SK-N-SH (cell line): ENCODE measurements around the gene TOP3A.

Experiments
- MXI1 ChIP-seq: IDR thresholded peaks from 2 replicates; pipeline ENCODE4 v1.6.1; 2012; ENCODE audit warnings: mild to moderate bottlenecking, low read depth, low read length, improper control_type of control experiment
- NFIC ChIP-seq: IDR thresholded peaks from 2 replicates; pipeline ENCODE4 v1.4.0; 2012; ENCODE audit warnings: borderline replicate concordance
- RAD21 ChIP-seq: IDR thresholded peaks from 2 replicates; pipeline ENCODE4 v1.6.1; 2012; ENCODE audit warnings: mild to moderate bottlenecking, low read length
- RCOR1 ChIP-seq: fragments of 150-350 bp; IDR thresholded peaks from 2 replicates; pipeline ENCODE4 v1.6.1; 2017; ENCODE audit warnings: antibody characterized with exemption, low read length
- SIN3A ChIP-seq: IDR thresholded peaks from 2 replicates; pipeline ENCODE4 v1.6.1; 2012; ENCODE audit warnings: low read depth, mild to moderate bottlenecking, low read length, moderate library complexity, borderline replicate concordance
- TAF1 ChIP-seq: IDR thresholded peaks from 2 replicates; pipeline ENCODE4 v1.6.1; 2012; ENCODE audit warnings: low read depth, mild to moderate bottlenecking, low read length, moderate library complexity, borderline replicate concordance
- YY1 ChIP-seq: IDR thresholded peaks from 2 replicates; pipeline ENCODE4 v1.4.0; 2012; ENCODE audit warnings: low read depth, mild to moderate bottlenecking
- TF ChIP-seq, protein P1 (sequence below): fragments of 150-350 bp; IDR thresholded peaks from 2 replicates; pipeline ENCODE4 v1.6.1; 2017; ENCODE audit warnings: antibody characterized with exemption, low read length, low read depth, borderline replicate concordance
- TF ChIP-seq, protein P2 (sequence below): fragments of 200-600 bp; sonication (generic); IDR thresholded peaks from 2 replicates; pipeline ENCODE4 v1.6.1; 2017; ENCODE audit warnings: antibody characterized with exemption, mild to moderate bottlenecking, moderate library complexity
- TF ChIP-seq, protein P3 (sequence below): IDR thresholded peaks from 2 replicates; pipeline ENCODE4 v1.4.0; 2012; ENCODE audit warnings: low read depth, borderline replicate concordance
- TF ChIP-seq, protein P4 (sequence below): IDR thresholded peaks from 2 replicates; pipeline ENCODE4 v1.4.0; 2012; ENCODE audit warnings: low read depth
- TF ChIP-seq, protein P5 (sequence below): IDR thresholded peaks from 2 replicates; pipeline ENCODE4 v1.4.0; 2012; ENCODE audit warnings: low read depth, borderline replicate concordance
- TF ChIP-seq, protein P6 (sequence below): fragments of 150-350 bp; IDR thresholded peaks from 2 replicates; pipeline ENCODE4 v1.6.1; 2016; ENCODE audit warnings: mild to moderate bottlenecking, low read depth, low read length

DNA sequence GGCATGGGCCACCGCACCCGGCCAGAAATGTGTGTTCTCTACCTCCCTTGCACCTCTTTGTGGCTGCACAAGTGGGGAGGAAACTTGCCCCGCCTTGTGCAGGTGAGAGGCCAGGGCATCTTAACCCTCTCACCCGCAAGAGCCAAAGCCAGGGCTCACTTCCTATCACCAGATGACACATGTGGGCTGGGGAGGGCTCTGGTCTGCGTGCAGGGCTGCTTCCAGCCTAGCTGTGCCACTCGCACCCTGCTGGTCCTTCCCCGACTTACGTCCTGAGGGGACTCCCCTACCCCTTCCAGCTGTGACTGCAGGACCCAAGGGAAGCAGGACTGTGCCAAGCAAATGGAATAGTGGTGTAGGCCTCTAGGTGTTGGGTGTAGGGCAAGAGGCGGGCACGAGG, 47.4 kb downstream of the TOP3A start:
- TF ChIP-seq, protein P1, sequence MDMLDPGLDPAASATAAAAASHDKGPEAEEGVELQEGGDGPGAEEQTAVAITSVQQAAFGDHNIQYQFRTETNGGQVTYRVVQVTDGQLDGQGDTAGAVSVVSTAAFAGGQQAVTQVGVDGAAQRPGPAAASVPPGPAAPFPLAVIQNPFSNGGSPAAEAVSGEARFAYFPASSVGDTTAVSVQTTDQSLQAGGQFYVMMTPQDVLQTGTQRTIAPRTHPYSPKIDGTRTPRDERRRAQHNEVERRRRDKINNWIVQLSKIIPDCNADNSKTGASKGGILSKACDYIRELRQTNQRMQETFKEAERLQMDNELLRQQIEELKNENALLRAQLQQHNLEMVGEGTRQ = no peak
- TF ChIP-seq YY1 (no peak), RCOR1 (no peak), RAD21 (no peak), SIN3A (no peak), NFIC (no peak), MXI1 (no peak), TAF1 (no peak)
- TF ChIP-seq, protein P2, sequence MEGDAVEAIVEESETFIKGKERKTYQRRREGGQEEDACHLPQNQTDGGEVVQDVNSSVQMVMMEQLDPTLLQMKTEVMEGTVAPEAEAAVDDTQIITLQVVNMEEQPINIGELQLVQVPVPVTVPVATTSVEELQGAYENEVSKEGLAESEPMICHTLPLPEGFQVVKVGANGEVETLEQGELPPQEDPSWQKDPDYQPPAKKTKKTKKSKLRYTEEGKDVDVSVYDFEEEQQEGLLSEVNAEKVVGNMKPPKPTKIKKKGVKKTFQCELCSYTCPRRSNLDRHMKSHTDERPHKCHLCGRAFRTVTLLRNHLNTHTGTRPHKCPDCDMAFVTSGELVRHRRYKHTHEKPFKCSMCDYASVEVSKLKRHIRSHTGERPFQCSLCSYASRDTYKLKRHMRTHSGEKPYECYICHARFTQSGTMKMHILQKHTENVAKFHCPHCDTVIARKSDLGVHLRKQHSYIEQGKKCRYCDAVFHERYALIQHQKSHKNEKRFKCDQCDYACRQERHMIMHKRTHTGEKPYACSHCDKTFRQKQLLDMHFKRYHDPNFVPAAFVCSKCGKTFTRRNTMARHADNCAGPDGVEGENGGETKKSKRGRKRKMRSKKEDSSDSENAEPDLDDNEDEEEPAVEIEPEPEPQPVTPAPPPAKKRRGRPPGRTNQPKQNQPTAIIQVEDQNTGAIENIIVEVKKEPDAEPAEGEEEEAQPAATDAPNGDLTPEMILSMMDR = no peak
- TF ChIP-seq, protein P3, sequence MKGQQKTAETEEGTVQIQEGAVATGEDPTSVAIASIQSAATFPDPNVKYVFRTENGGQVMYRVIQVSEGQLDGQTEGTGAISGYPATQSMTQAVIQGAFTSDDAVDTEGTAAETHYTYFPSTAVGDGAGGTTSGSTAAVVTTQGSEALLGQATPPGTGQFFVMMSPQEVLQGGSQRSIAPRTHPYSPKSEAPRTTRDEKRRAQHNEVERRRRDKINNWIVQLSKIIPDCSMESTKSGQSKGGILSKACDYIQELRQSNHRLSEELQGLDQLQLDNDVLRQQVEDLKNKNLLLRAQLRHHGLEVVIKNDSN = no peak
- TF ChIP-seq, protein P4, sequence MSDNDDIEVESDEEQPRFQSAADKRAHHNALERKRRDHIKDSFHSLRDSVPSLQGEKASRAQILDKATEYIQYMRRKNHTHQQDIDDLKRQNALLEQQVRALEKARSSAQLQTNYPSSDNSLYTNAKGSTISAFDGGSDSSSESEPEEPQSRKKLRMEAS = no peak
- TF ChIP-seq, protein P5, sequence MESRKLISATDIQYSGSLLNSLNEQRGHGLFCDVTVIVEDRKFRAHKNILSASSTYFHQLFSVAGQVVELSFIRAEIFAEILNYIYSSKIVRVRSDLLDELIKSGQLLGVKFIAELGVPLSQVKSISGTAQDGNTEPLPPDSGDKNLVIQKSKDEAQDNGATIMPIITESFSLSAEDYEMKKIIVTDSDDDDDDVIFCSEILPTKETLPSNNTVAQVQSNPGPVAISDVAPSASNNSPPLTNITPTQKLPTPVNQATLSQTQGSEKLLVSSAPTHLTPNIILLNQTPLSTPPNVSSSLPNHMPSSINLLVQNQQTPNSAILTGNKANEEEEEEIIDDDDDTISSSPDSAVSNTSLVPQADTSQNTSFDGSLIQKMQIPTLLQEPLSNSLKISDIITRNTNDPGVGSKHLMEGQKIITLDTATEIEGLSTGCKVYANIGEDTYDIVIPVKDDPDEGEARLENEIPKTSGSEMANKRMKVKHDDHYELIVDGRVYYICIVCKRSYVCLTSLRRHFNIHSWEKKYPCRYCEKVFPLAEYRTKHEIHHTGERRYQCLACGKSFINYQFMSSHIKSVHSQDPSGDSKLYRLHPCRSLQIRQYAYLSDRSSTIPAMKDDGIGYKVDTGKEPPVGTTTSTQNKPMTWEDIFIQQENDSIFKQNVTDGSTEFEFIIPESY = no peak
- TF ChIP-seq, protein P6, sequence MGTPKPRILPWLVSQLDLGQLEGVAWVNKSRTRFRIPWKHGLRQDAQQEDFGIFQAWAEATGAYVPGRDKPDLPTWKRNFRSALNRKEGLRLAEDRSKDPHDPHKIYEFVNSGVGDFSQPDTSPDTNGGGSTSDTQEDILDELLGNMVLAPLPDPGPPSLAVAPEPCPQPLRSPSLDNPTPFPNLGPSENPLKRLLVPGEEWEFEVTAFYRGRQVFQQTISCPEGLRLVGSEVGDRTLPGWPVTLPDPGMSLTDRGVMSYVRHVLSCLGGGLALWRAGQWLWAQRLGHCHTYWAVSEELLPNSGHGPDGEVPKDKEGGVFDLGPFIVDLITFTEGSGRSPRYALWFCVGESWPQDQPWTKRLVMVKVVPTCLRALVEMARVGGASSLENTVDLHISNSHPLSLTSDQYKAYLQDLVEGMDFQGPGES = no peak
